Measurements from ENCODE around the gene SLC1A4. TPM values are rescaled to one million over a fixed set of nuclear protein-coding genes. Genes with fewer than 3 reads are reported as not detected.

Gene SLC1A4
- total and polyA plus RNA-seq, 4 donors, result 3.4 to 23.4 (median 9.6) TPM

DNA sequence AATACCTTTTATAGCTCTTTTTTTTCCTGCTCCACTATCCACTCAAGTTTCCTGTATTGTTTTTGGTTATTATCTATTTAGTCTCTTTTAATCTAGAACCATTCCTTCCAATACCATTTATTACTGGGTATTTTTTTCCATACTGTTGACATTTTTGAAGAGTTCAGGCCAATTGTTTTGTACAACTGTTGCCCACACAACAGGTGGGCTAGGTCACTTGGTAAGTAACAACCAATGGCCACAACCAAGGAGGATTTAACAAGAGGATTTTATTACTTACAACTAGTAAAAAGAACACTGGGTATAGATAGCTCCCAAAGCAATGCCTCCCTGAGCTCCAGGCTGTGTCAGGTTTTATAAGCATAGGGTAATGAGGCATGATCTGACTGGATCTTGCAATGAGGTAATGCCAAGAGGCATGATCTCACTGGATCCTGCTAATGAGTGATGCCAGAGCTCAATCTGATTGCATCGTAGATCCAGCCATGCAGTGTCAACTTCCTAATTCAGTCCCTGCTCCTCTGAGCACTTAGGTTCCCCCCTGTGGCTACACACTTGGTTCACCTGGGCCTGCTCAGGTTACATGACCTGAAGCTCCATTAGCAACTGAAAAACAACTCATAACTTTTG, 59.9 kb downstream of the SLC1A4 start (continued):
- TF ChIP-seq CTCF (IDR thresholded peaks at IDR 0.05; ENCODE audit: low read depth, low read length, missing input control) (no peak), RAD21 (IDR thresholded peaks at IDR 0.05) (no peak), HNF4A (conservative IDR thresholded peaks at IDR 0.05) (no peak), HNF4G (IDR thresholded peaks at IDR 0.05) (no peak), NR2F2 (IDR thresholded peaks at IDR 0.05) (no peak), YY1 (IDR thresholded peaks at IDR 0.05) (no peak)
- TF ChIP-seq, protein P1, sequence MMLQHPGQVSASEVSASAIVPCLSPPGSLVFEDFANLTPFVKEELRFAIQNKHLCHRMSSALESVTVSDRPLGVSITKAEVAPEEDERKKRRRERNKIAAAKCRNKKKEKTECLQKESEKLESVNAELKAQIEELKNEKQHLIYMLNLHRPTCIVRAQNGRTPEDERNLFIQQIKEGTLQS (IDR thresholded peaks at IDR 0.05), result no peak
- TF ChIP-seq, protein P2, sequence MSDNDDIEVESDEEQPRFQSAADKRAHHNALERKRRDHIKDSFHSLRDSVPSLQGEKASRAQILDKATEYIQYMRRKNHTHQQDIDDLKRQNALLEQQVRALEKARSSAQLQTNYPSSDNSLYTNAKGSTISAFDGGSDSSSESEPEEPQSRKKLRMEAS (IDR thresholded peaks at IDR 0.05), result no peak

GRCh38 chr2:65050931-65051330, 61.7 kb downstream of the SLC1A4 start:
- TF ChIP-seq NR2F2 (IDR thresholded peaks at IDR 0.05) (no peak), SP1 (IDR thresholded peaks at IDR 0.05) (no peak), HNF4A (conservative IDR thresholded peaks at IDR 0.05) (no peak), JUND (IDR thresholded peaks at IDR 0.05) (no peak), FOXA2 (IDR thresholded peaks at IDR 0.05) (no peak), YY1 (IDR thresholded peaks at IDR 0.05) (no peak), EGR1 (IDR thresholded peaks at IDR 0.05; ENCODE audit: low read depth in 2 of 2) (no peak), RAD21 (IDR thresholded peaks at IDR 0.05) (no peak), FOXA1 (IDR thresholded peaks at IDR 0.05) (no peak), CTCF (IDR thresholded peaks at IDR 0.05; ENCODE audit: low read depth, low read length, missing input control) (no peak)
- TF ChIP-seq, protein P3, sequence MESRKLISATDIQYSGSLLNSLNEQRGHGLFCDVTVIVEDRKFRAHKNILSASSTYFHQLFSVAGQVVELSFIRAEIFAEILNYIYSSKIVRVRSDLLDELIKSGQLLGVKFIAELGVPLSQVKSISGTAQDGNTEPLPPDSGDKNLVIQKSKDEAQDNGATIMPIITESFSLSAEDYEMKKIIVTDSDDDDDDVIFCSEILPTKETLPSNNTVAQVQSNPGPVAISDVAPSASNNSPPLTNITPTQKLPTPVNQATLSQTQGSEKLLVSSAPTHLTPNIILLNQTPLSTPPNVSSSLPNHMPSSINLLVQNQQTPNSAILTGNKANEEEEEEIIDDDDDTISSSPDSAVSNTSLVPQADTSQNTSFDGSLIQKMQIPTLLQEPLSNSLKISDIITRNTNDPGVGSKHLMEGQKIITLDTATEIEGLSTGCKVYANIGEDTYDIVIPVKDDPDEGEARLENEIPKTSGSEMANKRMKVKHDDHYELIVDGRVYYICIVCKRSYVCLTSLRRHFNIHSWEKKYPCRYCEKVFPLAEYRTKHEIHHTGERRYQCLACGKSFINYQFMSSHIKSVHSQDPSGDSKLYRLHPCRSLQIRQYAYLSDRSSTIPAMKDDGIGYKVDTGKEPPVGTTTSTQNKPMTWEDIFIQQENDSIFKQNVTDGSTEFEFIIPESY (IDR thresholded peaks at IDR 0.05), result no peak
- TF ChIP-seq, protein P4, sequence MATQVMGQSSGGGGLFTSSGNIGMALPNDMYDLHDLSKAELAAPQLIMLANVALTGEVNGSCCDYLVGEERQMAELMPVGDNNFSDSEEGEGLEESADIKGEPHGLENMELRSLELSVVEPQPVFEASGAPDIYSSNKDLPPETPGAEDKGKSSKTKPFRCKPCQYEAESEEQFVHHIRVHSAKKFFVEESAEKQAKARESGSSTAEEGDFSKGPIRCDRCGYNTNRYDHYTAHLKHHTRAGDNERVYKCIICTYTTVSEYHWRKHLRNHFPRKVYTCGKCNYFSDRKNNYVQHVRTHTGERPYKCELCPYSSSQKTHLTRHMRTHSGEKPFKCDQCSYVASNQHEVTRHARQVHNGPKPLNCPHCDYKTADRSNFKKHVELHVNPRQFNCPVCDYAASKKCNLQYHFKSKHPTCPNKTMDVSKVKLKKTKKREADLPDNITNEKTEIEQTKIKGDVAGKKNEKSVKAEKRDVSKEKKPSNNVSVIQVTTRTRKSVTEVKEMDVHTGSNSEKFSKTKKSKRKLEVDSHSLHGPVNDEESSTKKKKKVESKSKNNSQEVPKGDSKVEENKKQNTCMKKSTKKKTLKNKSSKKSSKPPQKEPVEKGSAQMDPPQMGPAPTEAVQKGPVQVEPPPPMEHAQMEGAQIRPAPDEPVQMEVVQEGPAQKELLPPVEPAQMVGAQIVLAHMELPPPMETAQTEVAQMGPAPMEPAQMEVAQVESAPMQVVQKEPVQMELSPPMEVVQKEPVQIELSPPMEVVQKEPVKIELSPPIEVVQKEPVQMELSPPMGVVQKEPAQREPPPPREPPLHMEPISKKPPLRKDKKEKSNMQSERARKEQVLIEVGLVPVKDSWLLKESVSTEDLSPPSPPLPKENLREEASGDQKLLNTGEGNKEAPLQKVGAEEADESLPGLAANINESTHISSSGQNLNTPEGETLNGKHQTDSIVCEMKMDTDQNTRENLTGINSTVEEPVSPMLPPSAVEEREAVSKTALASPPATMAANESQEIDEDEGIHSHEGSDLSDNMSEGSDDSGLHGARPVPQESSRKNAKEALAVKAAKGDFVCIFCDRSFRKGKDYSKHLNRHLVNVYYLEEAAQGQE (IDR thresholded peaks at IDR 0.05), result no peak
- peaks cover 0 to 3% (median under 1%) of the 10 kb centered on the region in 4 donors for H3K36me3 ChIP-seq (ENCODE audit: control insufficient read depth in 4 of 4, insufficient read depth in 3 of 4, low read depth in 1 of 4, low read length in 3 of 4)
- H3K9ac ChIP-seq (ENCODE audit: low read depth in 1 of 2, low read length in 2 of 2), result no peak overlapping the region
- no peaks in the 10 kb centered on the region for H3K27me3 ChIP-seq (ENCODE audit: control insufficient read depth in 4 of 4, insufficient read depth in 4 of 4, low read length in 3 of 4)
- no peak overlapping the region for H3K4me3 ChIP-seq (ENCODE audit: low read depth in 1 of 3, low read length in 3 of 3)
- no peak for DNase-seq (ENCODE audit: low spot score)
- no peaks in the 10 kb centered on the region for H3K9me3 ChIP-seq (ENCODE audit: control insufficient read depth in 4 of 4, low read length in 3 of 4)
- no peak overlapping the region for H3K27ac ChIP-seq (ENCODE audit: low read depth in 1 of 2, low read length in 2 of 2)
- 95% methylated on average over 3 of the region's 3 CpGs for WGBS
- H3K4me1 ChIP-seq (ENCODE audit: control insufficient read depth in 4 of 4, insufficient read depth in 4 of 4, low read length in 3 of 4), result peaks cover 0 to 7% (median 3%) of the 10 kb centered on the region in 4 donors

Measured in liver (tissue), 9 donors.